H1 (cell line): ENCODE measurements around the gene SPPL2B. TPM values are rescaled to one million over a fixed set of nuclear protein-coding genes. Genes with fewer than 3 reads are reported as not detected.

Experiments used
- CTCF ChIA-PET: fragments of 300-600 bp; sonication (Branson Sonifier 250); formaldehyde crosslinking; loops from one replicate; lab custom pipeline; 2021; ENCODE audit not compliant: partially characterized antibody; lab: Charles Lee
- POLR2A ChIA-PET: fragments of 300-600 bp; sonication (Branson Sonifier 250); formaldehyde crosslinking; loops from one replicate; lab custom pipeline; 2021; ENCODE audit warnings: inconsistent platforms; ENCODE audit not compliant: partially characterized antibody; lab: Charles Lee
- DNase-seq, 2 experiments: peaks; one replicate each; pipeline versions ENCODE4 v3.0.0 to v3.0.0-alpha.2; 2010 to 2022; ENCODE audit warnings: low spot score in 2 of 2, low read depth in 1 of 2, mixed read lengths in 1 of 2
- FAIRE-seq: peaks from 2 replicates; lab custom pipeline; 2011; peaks lifted over from hg19 to GRCh38; lab: Jason Lieb, UNC
- H2AFZ ChIP-seq: 2 replicates; pipeline ENCODE4 v1.8.1; 2012; ENCODE audit warnings: low read length, inconsistent platforms
- H2AK5ac ChIP-seq: 2 replicates; pipeline ENCODE4 v1.6.1; 2013; ENCODE audit warnings: low read depth, low read length
- H2BK120ac ChIP-seq: replicated peaks from 2 replicates; pipeline ENCODE3; 2013; ENCODE audit warnings: low read depth, low read length, inconsistent platforms
- H2BK12ac ChIP-seq: 2 replicates; pipeline ENCODE4 v1.6.1; 2013; ENCODE audit warnings: low read depth, low read length
- H2BK15ac ChIP-seq: 2 replicates; pipeline ENCODE4 v1.6.1; 2013; ENCODE audit warnings: low read length
- H2BK20ac ChIP-seq: 2 replicates; pipeline ENCODE4 v1.6.1; 2013; ENCODE audit warnings: low read length
- H2BK5ac ChIP-seq: 2 replicates; pipeline ENCODE4 v1.6.1; 2013; ENCODE audit warnings: low read depth, low read length
- H3K14ac ChIP-seq: 2 replicates; pipeline ENCODE4 v1.6.1; 2013; ENCODE audit warnings: inconsistent platforms; ENCODE audit not compliant: insufficient read length
- H3K18ac ChIP-seq: 2 replicates; pipeline ENCODE4 v1.6.1; 2013; ENCODE audit warnings: low read length; ENCODE audit errors: extremely low read depth
- H3K23ac ChIP-seq: 2 replicates; pipeline ENCODE4 v1.6.1; 2013; ENCODE audit warnings: inconsistent platforms; ENCODE audit not compliant: insufficient read length
- H3K23me2 ChIP-seq: 2 replicates; pipeline ENCODE4 v1.6.1; 2013; ENCODE audit warnings: low read depth, low read length
- H3K27ac ChIP-seq: 2 replicates; pipeline ENCODE4 v1.6.1; 2011; ENCODE audit warnings: low read depth, low read length, inconsistent platforms
- H3K27me3 ChIP-seq, 4 experiments: replicated peaks in 1 of 4; 1 replicate in 1 of 4; 2 replicates in 3 of 4; pipeline versions ENCODE4 v1.6.1 to v1.8.1; 2011 to 2013; ENCODE audit warnings: low read length in 3 of 4, mild to moderate bottlenecking in 3 of 4, inconsistent platforms in 2 of 4, mixed read lengths in 2 of 4, moderate library complexity in 1 of 4; ENCODE audit not compliant: control insufficient read depth in 3 of 4, insufficient read depth in 3 of 4; ENCODE audit errors: extremely low read depth in 1 of 4
- H3K36me3 ChIP-seq, 4 experiments: 2 replicates each; pipeline versions ENCODE4 v1.6.1 to v1.8.1; 2011 to 2013; ENCODE audit warnings: mild to moderate bottlenecking in 4 of 4, low read length in 3 of 4, moderate library complexity in 2 of 4, control low read depth in 1 of 4, inconsistent platforms in 1 of 4; ENCODE audit not compliant: insufficient read depth in 4 of 4, control insufficient read depth in 2 of 4
- H3K4ac ChIP-seq: replicated peaks from 2 replicates; pipeline ENCODE3; 2013; ENCODE audit warnings: low read length, low read depth, mixed read lengths, inconsistent platforms; ENCODE audit not compliant: insufficient read length
- H3K4me1 ChIP-seq, 4 experiments: replicated peaks in 1 of 4; 1 replicate in 1 of 4; 2 replicates in 3 of 4; pipeline versions ENCODE4 v1.6.1 to v1.8.1; 2011 to 2013; ENCODE audit warnings: low read length in 3 of 4, inconsistent platforms in 2 of 4, mixed read lengths in 1 of 4; ENCODE audit not compliant: insufficient read depth in 4 of 4, control insufficient read depth in 3 of 4
- H3K4me2 ChIP-seq, 2 experiments: 2 replicates each; pipeline versions ENCODE4 v1.6.1 to v1.8.1; 2011 to 2013; ENCODE audit warnings: low read depth in 2 of 2, low read length in 2 of 2, control low read depth in 1 of 2, inconsistent platforms in 1 of 2, mild to moderate bottlenecking in 1 of 2; ENCODE audit not compliant: insufficient read depth in 1 of 2
- H3K4me3 ChIP-seq, 4 experiments: fragments of 200-600, 300-600 bp in 1 of 4; sonication (generic), shearing (Covaris generic), sonication (Bioruptor Twin) in 1 of 4; 2 replicates each; pipeline versions ENCODE4 v1.5.1 to v1.8.1; 2011 to 2016; ENCODE audit warnings: low read length in 4 of 4, low read depth in 3 of 4, control low read depth in 2 of 4, inconsistent platforms in 2 of 4, mild to moderate bottlenecking in 2 of 4, mixed read lengths in 1 of 4, moderate library complexity in 1 of 4; ENCODE audit not compliant: insufficient read depth in 2 of 4; ENCODE audit errors: extremely low read depth in 1 of 4
- H3K56ac ChIP-seq: replicated peaks from 2 replicates; pipeline ENCODE3; 2013; ENCODE audit warnings: low read depth, mild to moderate bottlenecking, mixed read lengths, low read length, inconsistent platforms; ENCODE audit not compliant: insufficient read length
- H3K79me1 ChIP-seq: 2 replicates; pipeline ENCODE4 v1.6.1; 2013; ENCODE audit warnings: low read depth, low read length, control low read depth
- H3K79me2 ChIP-seq, 2 experiments: 2 replicates each; pipeline versions ENCODE4 v1.6.1 to v1.8.1; 2012 to 2013; ENCODE audit warnings: low read length in 2 of 2, mild to moderate bottlenecking in 2 of 2, inconsistent platforms in 1 of 2; ENCODE audit not compliant: insufficient read depth in 2 of 2, control insufficient read depth in 1 of 2
- H3K9ac ChIP-seq, 4 experiments: replicated peaks in 1 of 4; 1 replicate in 1 of 4; 2 replicates in 3 of 4; pipeline versions ENCODE4 v1.6.1 to v1.8.1; 2011 to 2013; ENCODE audit warnings: low read depth in 3 of 4, low read length in 3 of 4, control low read depth in 2 of 4, mild to moderate bottlenecking in 2 of 4, moderate library complexity in 2 of 4, inconsistent platforms in 1 of 4; ENCODE audit errors: extremely low read depth in 1 of 4
- H3K9me3 ChIP-seq, 2 experiments: 2 replicates each; pipeline versions ENCODE4 v1.6.1 to v1.8.1; 2012 to 2013; ENCODE audit warnings: mild to moderate bottlenecking in 2 of 2, moderate library complexity in 2 of 2, control low read depth in 1 of 2, inconsistent platforms in 1 of 2, low read depth in 1 of 2, low read length in 1 of 2, mixed read lengths in 1 of 2; ENCODE audit not compliant: insufficient read depth in 2 of 2
- H4K20me1 ChIP-seq, 2 experiments: replicated peaks in 1 of 2; 2 replicates each; pipeline versions ENCODE3 to v1.8.1; 2011 to 2013; ENCODE audit warnings: inconsistent platforms in 2 of 2, low read length in 2 of 2, mild to moderate bottlenecking in 1 of 2; ENCODE audit not compliant: insufficient read depth in 2 of 2, control insufficient read depth in 1 of 2
- H4K5ac ChIP-seq: 2 replicates; pipeline ENCODE4 v1.6.1; 2013; ENCODE audit warnings: low read length, low read depth, mixed read lengths, inconsistent platforms; ENCODE audit not compliant: insufficient read length
- H4K8ac ChIP-seq: 2 replicates; pipeline ENCODE4 v1.8.0; 2013; ENCODE audit warnings: mild to moderate bottlenecking, moderate library complexity, low read length, inconsistent platforms; ENCODE audit not compliant: insufficient read depth; ENCODE audit errors: extremely low read depth
- H4K91ac ChIP-seq: replicated peaks from 2 replicates; pipeline ENCODE3; 2013; ENCODE audit warnings: low read length, mixed read lengths, inconsistent platforms; ENCODE audit not compliant: insufficient read length
- CBX5 ChIP-seq: fragments of 300-800, 300-1000 bp; sonication (generic); IDR thresholded peaks from 2 replicates; pipeline ENCODE4 v1.7.1; 2016; ENCODE audit warnings: antibody characterized with exemption, low read length, low read depth
- EP300 ChIP-seq, 2 experiments: IDR thresholded peaks; 1 replicate in 1 of 2; 2 replicates in 1 of 2; pipeline ENCODE4 v1.6.1; 2011 to 2012; ENCODE audit warnings: low read depth in 2 of 2, low read length in 2 of 2, mild to moderate bottlenecking in 2 of 2, borderline replicate concordance in 1 of 2, inconsistent platforms in 1 of 2, moderate library complexity in 1 of 2
- HDAC2 ChIP-seq, 2 experiments: fragments of 300-600 bp in 1 of 2; sonication (generic) in 1 of 2; IDR thresholded peaks; 2 replicates each; pipeline ENCODE4 v1.6.1; 2011 to 2012; ENCODE audit warnings: low read depth in 2 of 2, low read length in 2 of 2, mild to moderate bottlenecking in 2 of 2, moderate library complexity in 2 of 2, borderline replicate concordance in 1 of 2, inconsistent platforms in 1 of 2
- JUN ChIP-seq: IDR thresholded peaks from 2 replicates; pipeline ENCODE4 v1.6.1; 2011; ENCODE audit warnings: low read depth, mild to moderate bottlenecking, improper control_type of control experiment, low read length
- JUND ChIP-seq: IDR thresholded peaks from 2 replicates; pipeline ENCODE4 v1.6.1; 2011; ENCODE audit warnings: mild to moderate bottlenecking, improper control_type of control experiment, low read length
- KDM5A ChIP-seq: fragments of 200-600 bp; IDR thresholded peaks from 2 replicates; pipeline ENCODE4 v1.7.1; 2012; ENCODE audit warnings: mild to moderate bottlenecking, low read length, inconsistent platforms, mixed read lengths
- RXRA ChIP-seq: IDR thresholded peaks from 2 replicates; pipeline ENCODE4 v1.6.1; 2011; ENCODE audit warnings: low read depth, mild to moderate bottlenecking, low read length, moderate library complexity; ENCODE audit not compliant: insufficient read depth
- SIN3A ChIP-seq, 2 experiments: IDR thresholded peaks in 1 of 2; conservative IDR thresholded peaks in 1 of 2; 2 replicates each; pipeline ENCODE4 v1.6.1; 2011 to 2012; ENCODE audit warnings: low read length in 2 of 2, improper control_type of control experiment in 1 of 2, low read depth in 1 of 2, mild to moderate bottlenecking in 1 of 2
- SP4 ChIP-seq: IDR thresholded peaks from 2 replicates; pipeline ENCODE4 v1.6.1; 2012; ENCODE audit warnings: low read length, inconsistent platforms
- WGBS, 2 experiments: shearing (Covaris generic) in 1 of 2; methylation state at CpG; one replicate each; pipeline versions ENCODE4 v1.1.6 to v1.1.7; 2013 to 2015; ENCODE audit warnings: low lambda C conversion rate in 2 of 2, mixed read lengths in 2 of 2, inconsistent platforms in 1 of 2, low coverage in 1 of 2, missing lambda C conversion rate in 1 of 2; ENCODE audit not compliant: insufficient replicate concordance in 2 of 2, insufficient coverage in 1 of 2, insufficient read length in 1 of 2; ENCODE audit errors: extremely low coverage in 1 of 2, missing lambda C conversion rate in 1 of 2; 5-methylcytosine and 5-hydroxymethylcytosine counted together
- polyA plus RNA-seq, 7 experiments: library from polyadenylated mRNA; depleted of rRNA in 3 of 7; stranded (reverse) in 5 of 7; unstranded in 2 of 7; fragments of >200 nt in 5 of 7; fragments of 200-250 nt in 2 of 7; gene quantifications; 1 replicate in 5 of 7; 2 replicates in 1 of 7; 4 replicates in 1 of 7; pipeline versions ENCODE4 v1.2.1 to v1.2.3, GENCODE V29; 2011 to 2013; ENCODE audit warnings: missing spikeins in 2 of 7, mixed read lengths in 2 of 7
- total RNA-seq: library from RNA; stranded (reverse); fragmentation: NEBNext Ultra II Directional; extraction: Animal tissue kit (Norgen Biotek cat#: 25700); gene quantifications from 2 replicates; pipeline ENCODE4 v1.2.1, GENCODE V29; 2021
- TF ChIP-seq, protein P1 (sequence below), 3 experiments: IDR thresholded peaks; 1 replicate in 2 of 3; 2 replicates in 1 of 3; pipeline versions ENCODE4 v1.5.1 to v1.6.1; 2011; ENCODE audit warnings: low read length in 3 of 3, mild to moderate bottlenecking in 3 of 3, inconsistent platforms in 2 of 3, low read depth in 1 of 3, moderate library complexity in 1 of 3; ENCODE audit not compliant: insufficient read depth in 1 of 3; ENCODE audit errors: control extremely low read depth in 1 of 3

The SPPL2B gene
- total and polyA plus RNA-seq, 2 of the 8 experiments (the other 6 are each of a cell fraction or from before 2014, with no cell fraction given), result 34.8 to 55.7 TPM

DNA sequence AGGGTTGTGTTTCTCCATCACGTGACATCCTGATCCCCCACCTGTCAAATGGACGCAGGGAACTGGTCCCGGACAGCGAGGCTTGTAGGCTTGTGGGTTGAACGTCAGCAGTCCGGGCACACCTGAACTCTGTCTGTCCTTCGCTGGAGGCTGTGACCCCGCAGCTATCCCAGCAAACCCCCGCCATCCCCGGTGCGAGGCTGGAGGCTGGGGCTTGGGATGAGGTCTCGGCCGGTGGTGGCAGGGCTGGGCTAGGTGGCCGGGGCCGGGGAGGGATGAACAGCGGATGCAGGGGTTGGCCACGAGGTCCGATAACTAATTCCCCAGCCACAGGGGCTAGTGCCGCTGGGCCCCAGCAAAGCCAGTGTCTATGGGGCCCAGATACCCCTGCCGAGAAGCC, 8.9 kb upstream of the SPPL2B start:
- H3K27ac ChIP-seq, result no peak overlapping the region
- H4K91ac ChIP-seq, result no peak overlapping the region
- H3K4me3 ChIP-seq, result no peak overlapping the region
- no peak overlapping the region for H3K23ac ChIP-seq
- H3K79me2 ChIP-seq, result no peaks in the 10 kb centered on the region
- H2BK12ac ChIP-seq, result no peak overlapping the region
- FAIRE-seq, result no peak
- H3K56ac ChIP-seq, result no peak overlapping the region
- no peak overlapping the region for H4K5ac ChIP-seq
- ChIA-PET CTCF (interaction anchor here (0.7 to 9.8 kb wide), 3 partner anchors 43 to 68 kb away, joined by 3 to 106 read pairs (median 3); no protein-coding TSS in a partner anchor), POLR2A (interaction anchor here (0.7 to 2.5 kb wide), 2 partner anchors 8 to 37 kb away, joined by 3 to 8 read pairs; partner anchors contain the start of gene LSM7)
- peaks cover 0 to 1% (median 0%) of the 10 kb centered on the region in 4 experiments; a peak in 1 of 7 replicates for H3K4me1 ChIP-seq
- H3K18ac ChIP-seq, result no peak overlapping the region
- peaks cover 0 to 1% of the 10 kb centered on the region in 2 experiments for H4K20me1 ChIP-seq
- H4K8ac ChIP-seq, result no peak overlapping the region; the same call in 1 of the 2 replicates
- H2AFZ ChIP-seq, result no peak overlapping the region
- H2BK5ac ChIP-seq, result no peak overlapping the region
- H2BK15ac ChIP-seq, result no peak overlapping the region
- H3K27me3 ChIP-seq, result no peaks in the 10 kb centered on the region
- H3K36me3 ChIP-seq, result peaks cover 0 to 7% (median 2%) of the 10 kb centered on the region in 4 experiments; a peak in 5 of 8 replicates
- H3K79me1 ChIP-seq, result no peaks in the 10 kb centered on the region
- no peak overlapping the region for H3K4me2 ChIP-seq
- H3K14ac ChIP-seq, result no peak overlapping the region
- H3K4ac ChIP-seq, result no peak overlapping the region
- H2BK120ac ChIP-seq, result no peak overlapping the region
- H3K9me3 ChIP-seq, result no peaks in the 10 kb centered on the region
- no peak for DNase-seq
- no peaks in the 10 kb centered on the region for H3K23me2 ChIP-seq
- H3K9ac ChIP-seq, result no peak overlapping the region
- no peak overlapping the region for H2BK20ac ChIP-seq
- no peak overlapping the region for H2AK5ac ChIP-seq
- 84% methylated on average over 17 of the region's 20 CpGs; no CpG with 5 or more reads in 1 of the 2 experiments for WGBS, 2 experiments
- no peak for TF ChIP-seq SP4
- no peak for TF ChIP-seq CBX5
- no peak for TF ChIP-seq HDAC2 (IDR thresholded peaks at IDR 0.05; ENCODE audit: borderline replicate concordance in 1 of 2, low read depth in 2 of 2, low read length in 2 of 2)
- TF ChIP-seq EP300 (IDR thresholded peaks at IDR 0.05; ENCODE audit: borderline replicate concordance in 1 of 2, low read depth in 2 of 2, low read length in 2 of 2), result no peak
- TF ChIP-seq JUND, result no peak
- TF ChIP-seq RXRA, result no peak
- no peak for TF ChIP-seq SIN3A (conservative IDR thresholded peaks at IDR 0.05 in 1 of 2, IDR thresholded peaks at IDR 0.05 in 1 of 2; ENCODE audit: low read depth in 1 of 2, low read length in 2 of 2)
- TF ChIP-seq, protein P1, sequence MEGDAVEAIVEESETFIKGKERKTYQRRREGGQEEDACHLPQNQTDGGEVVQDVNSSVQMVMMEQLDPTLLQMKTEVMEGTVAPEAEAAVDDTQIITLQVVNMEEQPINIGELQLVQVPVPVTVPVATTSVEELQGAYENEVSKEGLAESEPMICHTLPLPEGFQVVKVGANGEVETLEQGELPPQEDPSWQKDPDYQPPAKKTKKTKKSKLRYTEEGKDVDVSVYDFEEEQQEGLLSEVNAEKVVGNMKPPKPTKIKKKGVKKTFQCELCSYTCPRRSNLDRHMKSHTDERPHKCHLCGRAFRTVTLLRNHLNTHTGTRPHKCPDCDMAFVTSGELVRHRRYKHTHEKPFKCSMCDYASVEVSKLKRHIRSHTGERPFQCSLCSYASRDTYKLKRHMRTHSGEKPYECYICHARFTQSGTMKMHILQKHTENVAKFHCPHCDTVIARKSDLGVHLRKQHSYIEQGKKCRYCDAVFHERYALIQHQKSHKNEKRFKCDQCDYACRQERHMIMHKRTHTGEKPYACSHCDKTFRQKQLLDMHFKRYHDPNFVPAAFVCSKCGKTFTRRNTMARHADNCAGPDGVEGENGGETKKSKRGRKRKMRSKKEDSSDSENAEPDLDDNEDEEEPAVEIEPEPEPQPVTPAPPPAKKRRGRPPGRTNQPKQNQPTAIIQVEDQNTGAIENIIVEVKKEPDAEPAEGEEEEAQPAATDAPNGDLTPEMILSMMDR (IDR thresholded peaks at IDR 0.05; ENCODE audit: control extremely low read depth in 1 of 3, insufficient read depth in 1 of 3, low read depth in 1 of 3, low read length in 3 of 3), result no peak
- no peak for TF ChIP-seq JUN
- no peak for TF ChIP-seq KDM5A
